HCT116 (cell line): ENCODE measurements around the gene ERC1. TPM values are rescaled to one million over a fixed set of nuclear protein-coding genes. Genes with fewer than 3 reads are reported as not detected.

ENCODE experiments used
- ATAC-seq: fragments of 200-7000 bp; cut with Tn5 transposase; 2 replicates; pipeline ENCODE4 v1.9.1; 2020; ENCODE audit warnings: mild to moderate bottlenecking, moderate library complexity
- BruUV-seq: library from RNA; stranded (reverse); fragments of 400-500 nt; replicated peaks from 2 replicates; lab custom pipeline; 2021; lab: Mats Ljungman, UMichigan
- CTCF ChIA-PET: fragments of 300-600 bp; sonication (Branson Sonifier 250); formaldehyde crosslinking; loops from one replicate; lab custom pipeline; 2021; ENCODE audit warnings: antibody characterized with exemption; lab: Charles Lee
- POLR2A ChIA-PET: fragments of 300-600, 350-600 bp; sonication (Branson Sonifier 250); formaldehyde crosslinking; loops from one replicate; lab custom pipeline; 2021; ENCODE audit warnings: antibody characterized with exemption; lab: Charles Lee
- RAD21 ChIA-PET, 2 experiments: fragments of 300-600 bp; sonication (Branson Sonifier 250); formaldehyde crosslinking; loops; one replicate each; lab custom pipeline; 2023; ENCODE audit warnings: low total read pairs in 2 of 2; ENCODE audit not compliant: uncharacterized antibody in 2 of 2, unreplicated experiment in 2 of 2, low non-redundant PET in 1 of 2; lab: Charles Lee
- DNase-seq: peaks from one replicate; pipeline ENCODE4 v3.0.0-alpha.2; 2010; ENCODE audit warnings: low read depth, low spot score
- H2AFZ ChIP-seq: fragments of 200-600 bp; shearing (Covaris generic), sonication (generic); 2 replicates; pipeline ENCODE4 v1.6.1; 2017; ENCODE audit warnings: low read depth, mixed run types, mixed read lengths, antibody characterized with exemption, low read length; ENCODE audit not compliant: poor library complexity, severe bottlenecking
- H3K27ac ChIP-seq: 2 replicates; pipeline ENCODE4 v1.5.1; 2012; ENCODE audit warnings: low read depth, low read length
- H3K27me3 ChIP-seq: fragments of 200-600 bp; sonication (generic); 2 replicates; pipeline ENCODE4 v1.6.1; 2016; ENCODE audit warnings: mixed run types, low read length, mixed read lengths; ENCODE audit not compliant: insufficient read depth
- H3K36me3 ChIP-seq, 2 experiments: fragments of 200-500 bp in 1 of 2; fragments of 200-600 bp in 1 of 2; sonication (Bioruptor generic) in 1 of 2; sonication (generic) in 1 of 2; 2 replicates each; pipeline versions ENCODE4 v1.5.1 to v1.6.1; 2014 to 2016; ENCODE audit warnings: low read length in 2 of 2, inconsistent platforms in 1 of 2, mixed read lengths in 1 of 2, mixed run types in 1 of 2; ENCODE audit not compliant: insufficient read depth in 2 of 2, control insufficient read depth in 1 of 2
- H3K4me1 ChIP-seq, 2 experiments: fragments of 200-600 bp in 1 of 2; sonication (generic) in 1 of 2; 2 replicates each; pipeline versions ENCODE4 v1.5.1 to v1.6.1; 2012 to 2017; ENCODE audit warnings: low read length in 2 of 2, inconsistent platforms in 1 of 2, mild to moderate bottlenecking in 1 of 2, mixed read lengths in 1 of 2, mixed run types in 1 of 2, moderate library complexity in 1 of 2; ENCODE audit not compliant: insufficient read depth in 2 of 2, control insufficient read depth in 1 of 2
- H3K4me2 ChIP-seq: fragments of 200-600 bp; sonication (generic); 2 replicates; pipeline ENCODE4 v1.6.1; 2017; ENCODE audit warnings: mixed run types, low read length, mixed read lengths
- H3K4me3 ChIP-seq, 2 experiments: fragments of 200-600 bp in 1 of 2; sonication (generic) in 1 of 2; replicated peaks in 1 of 2; 2 replicates each; pipeline ENCODE4 v1.5.1; 2011 to 2016; ENCODE audit warnings: low read length in 2 of 2, control low read depth in 1 of 2, low read depth in 1 of 2, mild to moderate bottlenecking in 1 of 2, mixed read lengths in 1 of 2, mixed run types in 1 of 2
- H3K79me2 ChIP-seq: fragments of 200-600 bp; sonication (generic); 2 replicates; pipeline ENCODE4 v1.6.1; 2017; ENCODE audit warnings: mild to moderate bottlenecking, mixed run types, low read length, moderate library complexity, mixed read lengths; ENCODE audit not compliant: insufficient read depth
- H3K9ac ChIP-seq: fragments of 200-600 bp; sonication (generic); 2 replicates; pipeline ENCODE4 v1.6.1; 2016; ENCODE audit warnings: low read length, mixed read lengths
- H3K9me2 ChIP-seq: fragments of 200-600 bp; sonication (generic), shearing (Covaris generic); 2 replicates; pipeline ENCODE4 v1.6.1; 2017; ENCODE audit warnings: mixed run types, mild to moderate bottlenecking, moderate library complexity; ENCODE audit not compliant: insufficient read depth
- H3K9me3 ChIP-seq, 2 experiments: fragments of 200-500 bp in 1 of 2; fragments of 200-600 bp in 1 of 2; sonication (Bioruptor generic) in 1 of 2; sonication (generic) in 1 of 2; 2 replicates each; pipeline ENCODE4 v1.6.1; 2014 to 2017; ENCODE audit warnings: low read length in 2 of 2, mixed read lengths in 2 of 2, inconsistent platforms in 1 of 2, low read depth in 1 of 2, mild to moderate bottlenecking in 1 of 2, mixed run types in 1 of 2, moderate library complexity in 1 of 2; ENCODE audit not compliant: control insufficient read depth in 1 of 2, insufficient read depth in 1 of 2
- H4K20me1 ChIP-seq: fragments of 200-600 bp; sonication (generic), shearing (Covaris generic); 2 replicates; pipeline ENCODE4 v1.6.1; 2017; ENCODE audit warnings: mixed run types, mild to moderate bottlenecking, moderate library complexity; ENCODE audit not compliant: insufficient read depth
- CBX3 ChIP-seq: IDR thresholded peaks from 2 replicates; pipeline ENCODE4 v1.6.1; 2012; ENCODE audit warnings: low read depth
- EGR1 ChIP-seq: IDR thresholded peaks from 2 replicates; pipeline ENCODE4 v1.6.1; 2012; ENCODE audit warnings: low read depth
- EZH2 ChIP-seq: fragments of 200-600 bp; sonication (generic); IDR thresholded peaks from 2 replicates; pipeline ENCODE4 v1.6.1; 2017; ENCODE audit warnings: antibody characterized with exemption, mixed run types
- EZH2phosphoT487 ChIP-seq: fragments of 200-600 bp; IDR thresholded peaks from 2 replicates; pipeline ENCODE4 v1.6.1; 2018; ENCODE audit warnings: antibody characterized with exemption, borderline replicate concordance
- JUND ChIP-seq: IDR thresholded peaks from 2 replicates; pipeline ENCODE4 v1.6.1; 2012
- POLR2A ChIP-seq: IDR thresholded peaks from 2 replicates; pipeline ENCODE4 v1.7.0; 2011; ENCODE audit warnings: borderline replicate concordance; ENCODE audit not compliant: insufficient read depth, insufficient read length; ENCODE audit errors: extremely low read depth
- POLR2AphosphoS5 ChIP-seq: IDR thresholded peaks from 2 replicates; pipeline ENCODE4 v1.6.1; 2011; ENCODE audit warnings: mild to moderate bottlenecking, low read depth, low read length, moderate library complexity
- RAD21 ChIP-seq: IDR thresholded peaks from 2 replicates; pipeline ENCODE4 v1.6.1; 2012; ENCODE audit warnings: low read depth, mild to moderate bottlenecking
- SIN3A ChIP-seq: IDR thresholded peaks from 2 replicates; pipeline ENCODE4 v1.6.1; 2012; ENCODE audit warnings: low read depth
- SP1 ChIP-seq: IDR thresholded peaks from 2 replicates; pipeline ENCODE4 v1.6.1; 2012; ENCODE audit warnings: low read depth
- SRF ChIP-seq: IDR thresholded peaks from 2 replicates; pipeline ENCODE4 v1.6.1; 2012; ENCODE audit warnings: low read depth
- TCF7L2 ChIP-seq: IDR thresholded peaks from 2 replicates; pipeline ENCODE4 v1.7.0; 2011; ENCODE audit warnings: borderline replicate concordance, inconsistent platforms; ENCODE audit not compliant: insufficient read depth, insufficient read length; ENCODE audit errors: extremely low read depth
- YY1 ChIP-seq: IDR thresholded peaks from 2 replicates; pipeline ENCODE4 v1.6.1; 2011; ENCODE audit warnings: low read length, low read depth, moderate library complexity, mild to moderate bottlenecking; ENCODE audit not compliant: insufficient replicate concordance; ENCODE audit errors: extremely low read depth
- intact Hi-C: fragments of 100-400 bp; cut with micrococcal nuclease; formaldehyde crosslinking; loops from 2 replicates; pipeline ENCODE4 v1.10.0; 2022
- total RNA-seq: library from RNA; stranded (reverse); gene quantifications from one replicate; pipeline ENCODE4 v1.2.1, GENCODE V29; 2021; ENCODE audit not compliant: unreplicated experiment
- TF ChIP-seq, protein P1 (sequence below): IDR thresholded peaks from 2 replicates; pipeline ENCODE4 v1.6.1; 2012; ENCODE audit warnings: low read depth
- TF ChIP-seq, protein P2 (sequence below): IDR thresholded peaks from 2 replicates; pipeline ENCODE4 v1.6.1; 2012
- TF ChIP-seq, protein P3 (sequence below): IDR thresholded peaks from 2 replicates; pipeline ENCODE4 v1.6.1; 2011; ENCODE audit warnings: mild to moderate bottlenecking, low read length, moderate library complexity; ENCODE audit not compliant: insufficient replicate concordance; ENCODE audit errors: extremely low read depth
- TF ChIP-seq, protein P4 (sequence below): IDR thresholded peaks from 2 replicates; pipeline ENCODE4 v1.6.1; 2012
- TF ChIP-seq, protein P5 (sequence below), 3 experiments: fragments of 200-600 bp in 1 of 3; sonication (generic) in 1 of 3; IDR thresholded peaks in 2 of 3; conservative IDR thresholded peaks in 1 of 3; 2 replicates each; pipeline ENCODE4 v1.5.1; 2012 to 2017; ENCODE audit warnings: low read depth in 2 of 3, low read length in 2 of 3, antibody characterized with exemption in 1 of 3, borderline replicate concordance in 1 of 3, control low read depth in 1 of 3, mild to moderate bottlenecking in 1 of 3, mixed read lengths in 1 of 3, mixed run types in 1 of 3, moderate library complexity in 1 of 3; ENCODE audit not compliant: insufficient read depth in 1 of 3

Gene ERC1
- total RNA-seq, 1 experiment from 2014 or later = 41.9 TPM

DNA sequence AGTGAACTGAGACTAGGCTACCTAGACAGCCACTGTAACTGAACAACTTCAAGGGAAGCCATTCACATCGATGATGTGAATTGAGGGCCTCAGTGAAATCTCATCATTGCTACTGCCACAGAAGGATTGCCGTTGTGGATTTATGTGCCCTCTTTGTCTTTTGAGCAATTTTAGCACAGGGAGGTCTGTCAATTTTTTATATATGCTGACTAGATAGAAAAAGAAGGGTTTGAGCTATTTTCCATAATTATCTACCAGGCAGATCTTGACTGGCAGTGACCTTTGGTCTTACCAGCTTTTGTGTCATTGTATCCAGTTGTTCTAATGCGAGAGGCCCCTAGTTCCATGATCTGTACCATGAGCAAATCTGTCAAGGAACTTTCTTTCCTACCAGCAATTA, 179.4 kb downstream of the ERC1 start:
- Histone ChIP-seq H2AFZ (no peak overlapping the region), H3K27ac (no peak overlapping the region), H3K9ac (no peak overlapping the region), H3K9me2 (no peaks in the 10 kb centered on the region), H3K79me2 (no peaks in the 10 kb centered on the region), H3K4me1 (peaks cover 4 to 5% of the 10 kb centered on the region in 2 experiments; a peak in 3 of 4 replicates), H3K27me3 (no peaks in the 10 kb centered on the region), H3K4me3 (no peak overlapping the region), H4K20me1 (no peaks in the 10 kb centered on the region), H3K36me3 (no peaks in the 10 kb centered on the region), H3K4me2 (no peak overlapping the region), H3K9me3 (no peaks in the 10 kb centered on the region)
- ChIA-PET POLR2A (no interaction called here), RAD21 (no interaction called here), CTCF (no interaction called here)
- ATAC-seq = no peak
- no TSS peak for BruUV-seq
- no peak for DNase-seq
- intact Hi-C loops = no loop called here
- TF ChIP-seq SP1 = no peak
- no peak for TF ChIP-seq YY1
- no peak for TF ChIP-seq EZH2phosphoT487
- no peak for TF ChIP-seq CBX3
- TF ChIP-seq POLR2AphosphoS5 = no peak
- TF ChIP-seq EGR1 = no peak
- no peak for TF ChIP-seq POLR2A
- TF ChIP-seq, protein P1, sequence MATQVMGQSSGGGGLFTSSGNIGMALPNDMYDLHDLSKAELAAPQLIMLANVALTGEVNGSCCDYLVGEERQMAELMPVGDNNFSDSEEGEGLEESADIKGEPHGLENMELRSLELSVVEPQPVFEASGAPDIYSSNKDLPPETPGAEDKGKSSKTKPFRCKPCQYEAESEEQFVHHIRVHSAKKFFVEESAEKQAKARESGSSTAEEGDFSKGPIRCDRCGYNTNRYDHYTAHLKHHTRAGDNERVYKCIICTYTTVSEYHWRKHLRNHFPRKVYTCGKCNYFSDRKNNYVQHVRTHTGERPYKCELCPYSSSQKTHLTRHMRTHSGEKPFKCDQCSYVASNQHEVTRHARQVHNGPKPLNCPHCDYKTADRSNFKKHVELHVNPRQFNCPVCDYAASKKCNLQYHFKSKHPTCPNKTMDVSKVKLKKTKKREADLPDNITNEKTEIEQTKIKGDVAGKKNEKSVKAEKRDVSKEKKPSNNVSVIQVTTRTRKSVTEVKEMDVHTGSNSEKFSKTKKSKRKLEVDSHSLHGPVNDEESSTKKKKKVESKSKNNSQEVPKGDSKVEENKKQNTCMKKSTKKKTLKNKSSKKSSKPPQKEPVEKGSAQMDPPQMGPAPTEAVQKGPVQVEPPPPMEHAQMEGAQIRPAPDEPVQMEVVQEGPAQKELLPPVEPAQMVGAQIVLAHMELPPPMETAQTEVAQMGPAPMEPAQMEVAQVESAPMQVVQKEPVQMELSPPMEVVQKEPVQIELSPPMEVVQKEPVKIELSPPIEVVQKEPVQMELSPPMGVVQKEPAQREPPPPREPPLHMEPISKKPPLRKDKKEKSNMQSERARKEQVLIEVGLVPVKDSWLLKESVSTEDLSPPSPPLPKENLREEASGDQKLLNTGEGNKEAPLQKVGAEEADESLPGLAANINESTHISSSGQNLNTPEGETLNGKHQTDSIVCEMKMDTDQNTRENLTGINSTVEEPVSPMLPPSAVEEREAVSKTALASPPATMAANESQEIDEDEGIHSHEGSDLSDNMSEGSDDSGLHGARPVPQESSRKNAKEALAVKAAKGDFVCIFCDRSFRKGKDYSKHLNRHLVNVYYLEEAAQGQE = no peak
- no peak for TF ChIP-seq TCF7L2
- TF ChIP-seq EZH2 = no peak
- no peak for TF ChIP-seq RAD21
- no peak for TF ChIP-seq JUND
- TF ChIP-seq, protein P2, sequence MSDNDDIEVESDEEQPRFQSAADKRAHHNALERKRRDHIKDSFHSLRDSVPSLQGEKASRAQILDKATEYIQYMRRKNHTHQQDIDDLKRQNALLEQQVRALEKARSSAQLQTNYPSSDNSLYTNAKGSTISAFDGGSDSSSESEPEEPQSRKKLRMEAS = no peak
- TF ChIP-seq SIN3A = no peak
- TF ChIP-seq, protein P3, sequence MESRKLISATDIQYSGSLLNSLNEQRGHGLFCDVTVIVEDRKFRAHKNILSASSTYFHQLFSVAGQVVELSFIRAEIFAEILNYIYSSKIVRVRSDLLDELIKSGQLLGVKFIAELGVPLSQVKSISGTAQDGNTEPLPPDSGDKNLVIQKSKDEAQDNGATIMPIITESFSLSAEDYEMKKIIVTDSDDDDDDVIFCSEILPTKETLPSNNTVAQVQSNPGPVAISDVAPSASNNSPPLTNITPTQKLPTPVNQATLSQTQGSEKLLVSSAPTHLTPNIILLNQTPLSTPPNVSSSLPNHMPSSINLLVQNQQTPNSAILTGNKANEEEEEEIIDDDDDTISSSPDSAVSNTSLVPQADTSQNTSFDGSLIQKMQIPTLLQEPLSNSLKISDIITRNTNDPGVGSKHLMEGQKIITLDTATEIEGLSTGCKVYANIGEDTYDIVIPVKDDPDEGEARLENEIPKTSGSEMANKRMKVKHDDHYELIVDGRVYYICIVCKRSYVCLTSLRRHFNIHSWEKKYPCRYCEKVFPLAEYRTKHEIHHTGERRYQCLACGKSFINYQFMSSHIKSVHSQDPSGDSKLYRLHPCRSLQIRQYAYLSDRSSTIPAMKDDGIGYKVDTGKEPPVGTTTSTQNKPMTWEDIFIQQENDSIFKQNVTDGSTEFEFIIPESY = no peak
- TF ChIP-seq, protein P4, sequence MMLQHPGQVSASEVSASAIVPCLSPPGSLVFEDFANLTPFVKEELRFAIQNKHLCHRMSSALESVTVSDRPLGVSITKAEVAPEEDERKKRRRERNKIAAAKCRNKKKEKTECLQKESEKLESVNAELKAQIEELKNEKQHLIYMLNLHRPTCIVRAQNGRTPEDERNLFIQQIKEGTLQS = no peak
- no peak for TF ChIP-seq SRF
- TF ChIP-seq, protein P5, sequence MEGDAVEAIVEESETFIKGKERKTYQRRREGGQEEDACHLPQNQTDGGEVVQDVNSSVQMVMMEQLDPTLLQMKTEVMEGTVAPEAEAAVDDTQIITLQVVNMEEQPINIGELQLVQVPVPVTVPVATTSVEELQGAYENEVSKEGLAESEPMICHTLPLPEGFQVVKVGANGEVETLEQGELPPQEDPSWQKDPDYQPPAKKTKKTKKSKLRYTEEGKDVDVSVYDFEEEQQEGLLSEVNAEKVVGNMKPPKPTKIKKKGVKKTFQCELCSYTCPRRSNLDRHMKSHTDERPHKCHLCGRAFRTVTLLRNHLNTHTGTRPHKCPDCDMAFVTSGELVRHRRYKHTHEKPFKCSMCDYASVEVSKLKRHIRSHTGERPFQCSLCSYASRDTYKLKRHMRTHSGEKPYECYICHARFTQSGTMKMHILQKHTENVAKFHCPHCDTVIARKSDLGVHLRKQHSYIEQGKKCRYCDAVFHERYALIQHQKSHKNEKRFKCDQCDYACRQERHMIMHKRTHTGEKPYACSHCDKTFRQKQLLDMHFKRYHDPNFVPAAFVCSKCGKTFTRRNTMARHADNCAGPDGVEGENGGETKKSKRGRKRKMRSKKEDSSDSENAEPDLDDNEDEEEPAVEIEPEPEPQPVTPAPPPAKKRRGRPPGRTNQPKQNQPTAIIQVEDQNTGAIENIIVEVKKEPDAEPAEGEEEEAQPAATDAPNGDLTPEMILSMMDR (IDR thresholded peaks at IDR 0.05 in 2 of 3, conservative IDR thresholded peaks at IDR 0.05 in 1 of 3; ENCODE audit: borderline replicate concordance in 1 of 3, insufficient read depth in 1 of 3, low read depth in 2 of 3, low read length in 2 of 3) = no peak
